IMR-90 (cell line): ENCODE measurements around the gene SDHAF3.

ENCODE experiments used
- CEBPB ChIP-seq: IDR thresholded peaks from 2 replicates; pipeline ENCODE4 v1.6.1; 2012; ENCODE audit warnings: low read depth, low read length, improper control_type of control experiment
- POLR2A ChIP-seq: IDR thresholded peaks from 2 replicates; pipeline ENCODE4 v1.6.1; 2012; ENCODE audit warnings: mild to moderate bottlenecking, low read depth, low read length
- RAD21 ChIP-seq: IDR thresholded peaks from 2 replicates; pipeline ENCODE4 v1.6.1; 2012; ENCODE audit warnings: low read length, improper control_type of control experiment
- RCOR1 ChIP-seq: IDR thresholded peaks from 2 replicates; pipeline ENCODE4 v1.6.1; 2012; ENCODE audit warnings: mild to moderate bottlenecking, low read length, improper control_type of control experiment; ENCODE audit not compliant: insufficient replicate concordance
- SMC3 ChIP-seq: fragments of 150-350 bp; IDR thresholded peaks from 2 replicates; pipeline ENCODE4 v1.6.1; 2016; ENCODE audit warnings: low read depth, mild to moderate bottlenecking, antibody characterized with exemption, low read length, moderate library complexity
- TF ChIP-seq, protein P1 (sequence below): conservative IDR thresholded peaks from 2 replicates; pipeline ENCODE4 v1.5.1; 2012; ENCODE audit warnings: mild to moderate bottlenecking, low read depth, low read length, improper control_type of control experiment

DNA sequence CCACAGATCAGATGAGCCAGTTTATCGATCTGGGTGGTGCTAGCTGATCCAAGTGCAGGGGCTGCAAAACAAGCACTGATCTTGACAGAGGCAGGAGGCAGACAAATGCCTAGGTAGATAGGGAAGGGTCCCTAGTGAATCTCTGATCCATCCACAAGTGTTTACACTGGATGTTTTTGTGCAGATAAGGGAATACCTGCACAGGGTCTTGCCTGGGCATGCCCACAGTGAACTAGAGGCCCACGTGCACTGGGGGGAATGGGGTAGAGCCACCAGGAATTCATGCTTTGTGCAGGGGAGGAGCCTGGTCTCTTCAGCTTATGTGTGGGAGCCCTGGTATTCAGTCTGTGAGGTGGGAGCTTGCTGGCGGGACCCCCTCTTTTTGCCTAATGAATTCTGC, 50.3 kb downstream of the SDHAF3 start:
- TF ChIP-seq RCOR1 (no peak), POLR2A (no peak), RAD21 (no peak), SMC3 (no peak), CEBPB (no peak)
- TF ChIP-seq, protein P1, sequence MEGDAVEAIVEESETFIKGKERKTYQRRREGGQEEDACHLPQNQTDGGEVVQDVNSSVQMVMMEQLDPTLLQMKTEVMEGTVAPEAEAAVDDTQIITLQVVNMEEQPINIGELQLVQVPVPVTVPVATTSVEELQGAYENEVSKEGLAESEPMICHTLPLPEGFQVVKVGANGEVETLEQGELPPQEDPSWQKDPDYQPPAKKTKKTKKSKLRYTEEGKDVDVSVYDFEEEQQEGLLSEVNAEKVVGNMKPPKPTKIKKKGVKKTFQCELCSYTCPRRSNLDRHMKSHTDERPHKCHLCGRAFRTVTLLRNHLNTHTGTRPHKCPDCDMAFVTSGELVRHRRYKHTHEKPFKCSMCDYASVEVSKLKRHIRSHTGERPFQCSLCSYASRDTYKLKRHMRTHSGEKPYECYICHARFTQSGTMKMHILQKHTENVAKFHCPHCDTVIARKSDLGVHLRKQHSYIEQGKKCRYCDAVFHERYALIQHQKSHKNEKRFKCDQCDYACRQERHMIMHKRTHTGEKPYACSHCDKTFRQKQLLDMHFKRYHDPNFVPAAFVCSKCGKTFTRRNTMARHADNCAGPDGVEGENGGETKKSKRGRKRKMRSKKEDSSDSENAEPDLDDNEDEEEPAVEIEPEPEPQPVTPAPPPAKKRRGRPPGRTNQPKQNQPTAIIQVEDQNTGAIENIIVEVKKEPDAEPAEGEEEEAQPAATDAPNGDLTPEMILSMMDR = no peak
